ENCODE data around the gene MEF2A.

MEF2A gene

GRCh38 chr15:99618941-99619411 is 53.2 kb downstream of the MEF2A start:
- no peaks in the 10 kb centered on the region for H3K36me3 ChIP-seq (ENCODE audit: insufficient read depth, low read length)
- no peaks in the 10 kb centered on the region for H3K27me3 ChIP-seq (ENCODE audit: insufficient read depth, low read length)
- H3K4me1 ChIP-seq (ENCODE audit: insufficient read depth, low read length): no peaks in the 10 kb centered on the region
- peaks cover 2% of the 10 kb centered on the region for H3K9me3 ChIP-seq (ENCODE audit: low read length)
- H2AFZ ChIP-seq (ENCODE audit: low read depth, low read length): no peak overlapping the region
- H3K4me3 ChIP-seq (ENCODE audit: low read length): no peak overlapping the region

DNA sequence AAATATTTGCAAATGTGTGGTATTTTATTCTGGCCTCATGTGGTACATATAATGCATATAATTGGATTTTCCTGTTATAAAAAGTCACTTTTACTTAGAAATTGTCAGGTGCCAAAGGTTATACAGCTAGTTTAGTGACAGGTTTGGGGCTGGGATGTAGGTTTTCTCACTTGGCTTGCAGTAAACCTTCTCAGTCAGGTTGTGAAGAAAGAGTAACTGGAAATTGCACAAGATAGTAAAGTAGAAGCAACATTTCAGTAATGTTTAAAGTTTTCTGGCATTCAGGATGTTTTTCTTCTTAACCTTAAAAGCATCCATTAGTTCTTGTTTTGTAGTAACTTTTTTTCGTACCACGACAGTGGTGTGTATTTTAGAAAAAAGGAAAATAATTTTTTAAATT is 53.9 kb downstream of the MEF2A start:
- Histone ChIP-seq H3K4me1 (ENCODE audit: insufficient read depth, low read length) (no peaks in the 10 kb centered on the region), H3K27me3 (ENCODE audit: insufficient read depth, low read length) (no peaks in the 10 kb centered on the region), H2AFZ (ENCODE audit: low read depth, low read length) (no peak overlapping the region), H3K9me3 (ENCODE audit: low read length) (peaks cover 2% of the 10 kb centered on the region), H3K36me3 (ENCODE audit: insufficient read depth, low read length) (no peaks in the 10 kb centered on the region), H3K4me3 (ENCODE audit: low read length) (no peak overlapping the region)

DNA sequence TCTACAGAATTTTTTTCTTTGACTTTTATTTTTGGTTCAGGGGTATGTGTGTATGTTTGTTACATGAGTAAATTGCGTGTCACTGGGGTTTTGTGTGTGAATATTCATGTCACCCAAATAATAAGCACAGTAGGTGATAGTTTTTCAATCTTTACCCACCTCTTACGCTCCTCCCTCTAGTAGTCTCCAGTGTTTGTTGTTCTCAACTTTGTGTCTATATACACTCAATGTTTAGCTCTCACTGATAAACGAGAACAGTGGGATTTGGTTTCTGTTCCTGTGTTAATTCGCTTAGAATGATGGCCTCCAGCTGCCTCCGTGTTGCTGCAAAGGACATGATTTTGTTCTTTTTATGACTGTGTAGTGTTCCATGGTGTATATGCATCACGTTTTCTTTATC is 54.4 kb downstream of the MEF2A start:
- H3K9me3 ChIP-seq (ENCODE audit: low read length): peaks cover 2% of the 10 kb centered on the region
- no peaks in the 10 kb centered on the region for H3K27me3 ChIP-seq (ENCODE audit: insufficient read depth, low read length)
- H3K4me1 ChIP-seq (ENCODE audit: insufficient read depth, low read length): no peaks in the 10 kb centered on the region
- no peak overlapping the region for H3K4me3 ChIP-seq (ENCODE audit: low read length)
- H2AFZ ChIP-seq (ENCODE audit: low read depth, low read length): no peak overlapping the region
- no peaks in the 10 kb centered on the region for H3K36me3 ChIP-seq (ENCODE audit: insufficient read depth, low read length)

GRCh38 chr15:99621767-99622166 is 56.0 kb downstream of the MEF2A start:
- no peaks in the 10 kb centered on the region for H3K4me1 ChIP-seq (ENCODE audit: insufficient read depth, low read length)
- no peaks in the 10 kb centered on the region for H3K27me3 ChIP-seq (ENCODE audit: insufficient read depth, low read length)
- peaks cover 3% of the 10 kb centered on the region for H3K9me3 ChIP-seq (ENCODE audit: low read length)
- H3K4me3 ChIP-seq (ENCODE audit: low read length): no peak overlapping the region
- H3K36me3 ChIP-seq (ENCODE audit: insufficient read depth, low read length): no peaks in the 10 kb centered on the region
- H2AFZ ChIP-seq (ENCODE audit: low read depth, low read length): no peak overlapping the region

- H3K4me1 ChIP-seq (ENCODE audit: insufficient read depth, low read length): no peaks in the 10 kb centered on the region
- H3K27me3 ChIP-seq (ENCODE audit: insufficient read depth, low read length): no peaks in the 10 kb centered on the region
- no peak overlapping the region for H2AFZ ChIP-seq (ENCODE audit: low read depth, low read length)
- H3K4me3 ChIP-seq (ENCODE audit: low read length): no peak overlapping the region
- peaks cover 4% of the 10 kb centered on the region for H3K9me3 ChIP-seq (ENCODE audit: low read length)
- peaks cover under 1% of the 10 kb centered on the region for H3K36me3 ChIP-seq (ENCODE audit: insufficient read depth, low read length)
Observed at GRCh38 chr15:99628374-99629001, 62.7 kb downstream of the MEF2A start.

- no peaks in the 10 kb centered on the region for H3K27me3 ChIP-seq (ENCODE audit: insufficient read depth, low read length)
- H3K4me1 ChIP-seq (ENCODE audit: insufficient read depth, low read length): no peaks in the 10 kb centered on the region
- peaks cover 4% of the 10 kb centered on the region for H3K9me3 ChIP-seq (ENCODE audit: low read length)
- H2AFZ ChIP-seq (ENCODE audit: low read depth, low read length): no peak overlapping the region
- peaks cover 10% of the 10 kb centered on the region for H3K36me3 ChIP-seq (ENCODE audit: insufficient read depth, low read length)
- no peak overlapping the region for H3K4me3 ChIP-seq (ENCODE audit: low read length)
Observed at GRCh38 chr15:99630607-99631131, 64.9 kb downstream of the MEF2A start.

GRCh38 chr15:99631255-99631654 is 65.5 kb downstream of the MEF2A start:
- H3K4me3 ChIP-seq (ENCODE audit: low read length): no peak overlapping the region

DNA sequence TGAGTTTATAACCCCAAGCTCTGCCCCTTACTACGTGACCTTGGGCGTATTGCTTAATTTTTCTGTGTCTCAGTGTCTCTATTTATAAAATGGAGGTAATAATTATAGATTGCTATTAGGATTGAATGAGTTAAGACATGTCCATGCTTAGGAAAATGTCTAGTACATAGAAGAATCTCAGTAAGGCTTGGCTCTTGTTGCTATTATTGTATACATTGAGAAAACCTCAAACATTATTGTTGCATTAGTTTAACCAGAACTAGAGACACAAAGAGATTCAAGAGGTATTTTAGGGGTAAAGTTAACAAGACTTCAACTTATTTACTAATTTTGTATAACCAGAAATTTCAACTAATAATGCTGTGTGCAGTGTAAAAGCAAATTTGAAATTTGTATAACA is 66.7 kb downstream of the MEF2A start:
- Histone ChIP-seq H3K27me3 (ENCODE audit: insufficient read depth, low read length) (no peaks in the 10 kb centered on the region), H3K36me3 (ENCODE audit: insufficient read depth, low read length) (peaks cover 12% of the 10 kb centered on the region), H3K4me3 (ENCODE audit: low read length) (no peak overlapping the region), H2AFZ (ENCODE audit: low read depth, low read length) (no peak overlapping the region), H3K9me3 (ENCODE audit: low read length) (peaks cover 10% of the 10 kb centered on the region), H3K4me1 (ENCODE audit: insufficient read depth, low read length) (no peaks in the 10 kb centered on the region)

More at GRCh38 chr15:99631255-99631654, 65.5 kb downstream of the MEF2A start:
- no peaks in the 10 kb centered on the region for H3K27me3 ChIP-seq (ENCODE audit: insufficient read depth, low read length)
- no peak overlapping the region for H2AFZ ChIP-seq (ENCODE audit: low read depth, low read length)
- H3K36me3 ChIP-seq (ENCODE audit: insufficient read depth, low read length): peaks cover 12% of the 10 kb centered on the region
- peaks cover 7% of the 10 kb centered on the region for H3K9me3 ChIP-seq (ENCODE audit: low read length)
- H3K4me1 ChIP-seq (ENCODE audit: insufficient read depth, low read length): no peaks in the 10 kb centered on the region

DNA sequence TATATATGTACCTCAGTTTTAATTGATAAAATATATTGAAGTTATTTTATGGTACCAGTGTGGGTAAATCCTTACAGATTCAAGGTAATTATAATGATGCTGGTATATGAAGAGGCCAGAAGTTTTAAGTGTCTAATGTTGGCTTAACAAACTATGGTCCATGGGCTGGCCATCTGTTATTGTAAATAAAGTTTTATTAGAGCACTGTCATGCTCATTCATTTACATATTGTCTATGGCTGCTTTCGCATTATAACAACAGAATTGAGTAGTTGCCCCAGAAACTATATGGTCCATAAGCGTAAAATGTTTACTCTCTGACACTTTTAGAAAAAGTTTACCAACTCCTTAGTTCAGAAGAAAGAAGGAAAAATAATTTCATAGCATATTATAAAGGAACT is 67.9 kb downstream of the MEF2A start:
- peaks cover 12% of the 10 kb centered on the region for H3K36me3 ChIP-seq (ENCODE audit: insufficient read depth, low read length)
- H3K4me1 ChIP-seq (ENCODE audit: insufficient read depth, low read length): no peaks in the 10 kb centered on the region
- H3K4me3 ChIP-seq (ENCODE audit: low read length): no peak overlapping the region
- no peaks in the 10 kb centered on the region for H3K27me3 ChIP-seq (ENCODE audit: insufficient read depth, low read length)
- no peak overlapping the region for H2AFZ ChIP-seq (ENCODE audit: low read depth, low read length)
- H3K9me3 ChIP-seq (ENCODE audit: low read length): peaks cover 10% of the 10 kb centered on the region

DNA sequence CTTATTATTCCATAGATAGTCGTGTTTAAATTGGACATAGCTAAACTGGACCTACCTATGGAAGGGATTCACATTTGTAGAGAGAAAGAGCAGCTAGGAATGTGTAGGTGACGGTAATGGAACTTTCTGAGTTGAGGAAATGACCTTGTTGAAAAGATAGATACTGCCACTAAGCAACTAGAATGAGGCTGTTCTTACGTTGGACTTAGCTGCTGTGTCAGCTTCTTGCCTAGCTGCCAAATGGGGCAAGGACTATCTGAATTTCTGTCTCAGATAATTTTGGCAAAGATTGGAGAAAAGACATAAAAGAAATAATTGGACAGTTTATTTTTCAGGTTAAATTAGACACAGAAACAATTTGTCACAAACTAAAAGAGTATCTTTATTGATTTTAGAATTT is 68.8 kb downstream of the MEF2A start:
- no peaks in the 10 kb centered on the region for H3K4me1 ChIP-seq (ENCODE audit: insufficient read depth, low read length)
- no peak overlapping the region for H3K4me3 ChIP-seq (ENCODE audit: low read length)
- peaks cover 12% of the 10 kb centered on the region for H3K36me3 ChIP-seq (ENCODE audit: insufficient read depth, low read length)
- H3K9me3 ChIP-seq (ENCODE audit: low read length): peaks cover 10% of the 10 kb centered on the region
- no peak overlapping the region for H2AFZ ChIP-seq (ENCODE audit: low read depth, low read length)
- H3K27me3 ChIP-seq (ENCODE audit: insufficient read depth, low read length): no peaks in the 10 kb centered on the region

GRCh38 chr15:99635145-99635544 is 69.4 kb downstream of the MEF2A start:
- no peak overlapping the region for H3K4me3 ChIP-seq (ENCODE audit: low read length)
- H3K4me1 ChIP-seq (ENCODE audit: insufficient read depth, low read length): no peaks in the 10 kb centered on the region
- peaks cover 12% of the 10 kb centered on the region for H3K36me3 ChIP-seq (ENCODE audit: insufficient read depth, low read length)
- H3K9me3 ChIP-seq (ENCODE audit: low read length): peaks cover 10% of the 10 kb centered on the region
- H2AFZ ChIP-seq (ENCODE audit: low read depth, low read length): no peak overlapping the region
- H3K27me3 ChIP-seq (ENCODE audit: insufficient read depth, low read length): no peaks in the 10 kb centered on the region

- no peaks in the 10 kb centered on the region for H3K27me3 ChIP-seq (ENCODE audit: insufficient read depth, low read length)
- no peak overlapping the region for H2AFZ ChIP-seq (ENCODE audit: low read depth, low read length)
- peaks cover 12% of the 10 kb centered on the region for H3K36me3 ChIP-seq (ENCODE audit: insufficient read depth, low read length)
- peaks cover 10% of the 10 kb centered on the region for H3K9me3 ChIP-seq (ENCODE audit: low read length)
- no peaks in the 10 kb centered on the region for H3K4me1 ChIP-seq (ENCODE audit: insufficient read depth, low read length)
- no peak overlapping the region for H3K4me3 ChIP-seq (ENCODE audit: low read length)
Observed at GRCh38 chr15:99635794-99636193, 70.0 kb downstream of the MEF2A start.

- Histone ChIP-seq H3K27me3 (ENCODE audit: insufficient read depth, low read length) (no peaks in the 10 kb centered on the region), H2AFZ (ENCODE audit: low read depth, low read length) (no peak overlapping the region), H3K4me3 (ENCODE audit: low read length) (no peak overlapping the region), H3K4me1 (ENCODE audit: insufficient read depth, low read length) (no peaks in the 10 kb centered on the region), H3K36me3 (ENCODE audit: insufficient read depth, low read length) (peaks cover 6% of the 10 kb centered on the region), H3K9me3 (ENCODE audit: low read length) (peaks cover 5% of the 10 kb centered on the region)
Observed at GRCh38 chr15:99644913-99645542, 79.2 kb downstream of the MEF2A start.

All from neuron (in vitro differentiated cells).